OCI-LY7 (cell line): Measurements from ENCODE around the gene CHMP1A. TPM values are rescaled to one million over a fixed set of nuclear protein-coding genes. Genes with fewer than 3 reads are reported as not detected.

Source experiments
- BruUV-seq: library from RNA; stranded (reverse); fragments of 400-500 nt; replicated peaks from 2 replicates; lab custom pipeline; 2021; lab: Mats Ljungman, UMichigan
- CTCF ChIA-PET: fragments of 300-600 bp; sonication (Branson Sonifier 250); formaldehyde crosslinking; loops from one replicate; lab custom pipeline; 2022; ENCODE audit warnings: antibody characterized with exemption; ENCODE audit not compliant: unreplicated experiment; lab: Charles Lee
- POLR2A ChIA-PET: fragments of 300-600 bp; sonication (Branson Sonifier 250); formaldehyde crosslinking; loops from one replicate; lab custom pipeline; 2022; ENCODE audit warnings: antibody characterized with exemption; lab: Charles Lee
- DNase-seq: peaks from one replicate; pipeline ENCODE4 v3.0.0-alpha.2; 2015; ENCODE audit warnings: low spot score
- H2AFZ ChIP-seq: fragments of 200-600 bp; sonication (generic), shearing (Covaris generic); 2 replicates; pipeline ENCODE4 v1.6.1; 2014; ENCODE audit warnings: mild to moderate bottlenecking, antibody characterized with exemption, low read length, moderate library complexity
- H3K27ac ChIP-seq: fragments of 200-600 bp; sonication (generic); 2 replicates; pipeline ENCODE4 v1.5.1; 2014; ENCODE audit warnings: mixed run types, low read depth, mild to moderate bottlenecking, moderate library complexity, low read length, inconsistent platforms; ENCODE audit not compliant: poor library complexity, severe bottlenecking
- H3K36me3 ChIP-seq: fragments of 200-600 bp; sonication (generic); 2 replicates; pipeline ENCODE4 v1.6.1; 2014; ENCODE audit warnings: mild to moderate bottlenecking, antibody characterized with exemption, low read length, moderate library complexity, mixed read lengths; ENCODE audit not compliant: insufficient read depth
- H3K4me1 ChIP-seq: fragments of 200-600 bp; sonication (generic); 2 replicates; pipeline ENCODE4 v1.5.1; 2014; ENCODE audit warnings: mild to moderate bottlenecking, low read length; ENCODE audit not compliant: insufficient read depth, poor library complexity, severe bottlenecking
- H3K4me2 ChIP-seq: fragments of 200-600 bp; sonication (generic); 2 replicates; pipeline ENCODE4 v1.6.1; 2014; ENCODE audit warnings: mild to moderate bottlenecking, low read length
- H3K4me3 ChIP-seq: fragments of 200-600 bp; sonication (generic); 2 replicates; pipeline ENCODE4 v1.5.1; 2014; ENCODE audit warnings: mild to moderate bottlenecking, low read depth, low read length; ENCODE audit not compliant: poor library complexity, severe bottlenecking
- H3K79me2 ChIP-seq: fragments of 200-600 bp; sonication (generic); 2 replicates; pipeline ENCODE4 v1.6.1; 2016; ENCODE audit warnings: low read depth, mild to moderate bottlenecking, low read length, moderate library complexity, mixed read lengths; ENCODE audit not compliant: insufficient read depth
- H3K9me2 ChIP-seq: fragments of 200-600 bp; sonication (generic); 2 replicates; pipeline ENCODE4 v1.6.1; 2016; ENCODE audit warnings: mild to moderate bottlenecking, low read length, mixed read lengths; ENCODE audit not compliant: insufficient read depth
- H3K9me3 ChIP-seq: fragments of 200-600 bp; sonication (generic); 2 replicates; pipeline ENCODE4 v1.6.1; 2014; ENCODE audit warnings: mild to moderate bottlenecking, mixed run types, low read length, mixed read lengths
- H4K20me1 ChIP-seq: fragments of 200-600 bp; sonication (generic); 2 replicates; pipeline ENCODE4 v1.6.1; 2014; ENCODE audit warnings: mild to moderate bottlenecking, antibody characterized with exemption, low read length, moderate library complexity, mixed read lengths; ENCODE audit not compliant: insufficient read depth
- CTCF ChIP-seq: fragments of 200-600 bp; sonication (generic); conservative IDR thresholded peaks from 2 replicates; pipeline ENCODE4 v1.5.1; 2014; ENCODE audit warnings: mild to moderate bottlenecking, antibody characterized with exemption, low read length, moderate library complexity, mixed read lengths
- EZH2phosphoT487 ChIP-seq: fragments of 200-600 bp; sonication (generic); IDR thresholded peaks from 2 replicates; pipeline ENCODE4 v1.6.1; 2018; ENCODE audit warnings: low read depth, borderline replicate concordance, mild to moderate bottlenecking, mixed run types, antibody characterized with exemption, low read length, moderate library complexity, mixed read lengths
- intact Hi-C: fragments of 100-400 bp; cut with micrococcal nuclease; formaldehyde crosslinking; loops from one replicate; pipeline ENCODE4 v1.10.0; 2022; ENCODE audit not compliant: unreplicated experiment
- total RNA-seq, 2 experiments: library from RNA; depleted of rRNA in 1 of 2; stranded (reverse); fragments of >200 nt in 1 of 2; shearing (Covaris generic) in 1 of 2; gene quantifications; 2 replicates each; pipeline ENCODE4 v1.2.3, GENCODE V29; 2014 to 2022

Gene CHMP1A
- total RNA-seq, 2 experiments from 2014 or later: 53.1 to 76.2 TPM

GRCh38 chr16:89607453-89607852 lies 50.1 kb downstream of the CHMP1A start:
- Histone ChIP-seq H3K4me2 (no peak overlapping the region), H3K9me2 (no peaks in the 10 kb centered on the region), H3K4me3 (no peak overlapping the region), H4K20me1 (no peaks in the 10 kb centered on the region), H2AFZ (no peak overlapping the region), H3K36me3 (no peaks in the 10 kb centered on the region), H3K79me2 (no peaks in the 10 kb centered on the region), H3K27ac (no peak overlapping the region), H3K4me1 (no peaks in the 10 kb centered on the region), H3K9me3 (no peaks in the 10 kb centered on the region)
- CTCF ChIA-PET: no interaction called here
- no peak for TF ChIP-seq CTCF
- TF ChIP-seq EZH2phosphoT487: no peak
- no peak for DNase-seq
- POLR2A ChIA-PET: no interaction called here
- BruUV-seq: no TSS peak
- intact Hi-C loops: no loop called here

DNA sequence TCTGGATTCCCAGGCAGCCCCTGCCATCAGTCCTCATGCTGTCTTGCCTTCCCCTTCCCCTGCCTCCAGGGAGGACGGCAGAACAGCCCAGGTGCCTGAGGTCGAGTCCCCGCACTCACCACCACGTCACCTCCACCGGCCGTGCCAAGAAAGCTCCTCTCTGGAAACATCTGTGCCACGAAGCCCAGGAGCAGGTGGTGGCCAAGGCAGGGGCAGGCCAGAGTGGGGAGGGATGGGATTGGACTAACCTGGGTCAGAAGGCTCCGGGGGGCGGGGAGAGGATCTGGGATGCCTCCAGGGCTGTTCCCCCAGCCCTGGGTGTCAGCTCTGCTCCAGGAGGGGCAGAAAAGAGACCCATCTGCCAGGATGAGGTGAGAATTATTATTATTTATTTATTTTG lies 51.5 kb downstream of the CHMP1A start:
- H3K79me2 ChIP-seq: no peaks in the 10 kb centered on the region
- no peaks in the 10 kb centered on the region for H3K9me2 ChIP-seq
- TF ChIP-seq CTCF (no peak), EZH2phosphoT487 (no peak)
- intact Hi-C loops: no loop called here
- CTCF ChIA-PET: no interaction called here
- H3K9me3 ChIP-seq: no peaks in the 10 kb centered on the region
- H3K4me1 ChIP-seq: no peaks in the 10 kb centered on the region
- no TSS peak for BruUV-seq
- H3K27ac ChIP-seq: no peak overlapping the region
- POLR2A ChIA-PET: no interaction called here
- no peaks in the 10 kb centered on the region for H4K20me1 ChIP-seq
- no peak overlapping the region for H3K4me2 ChIP-seq
- no peak overlapping the region for H3K4me3 ChIP-seq
- H2AFZ ChIP-seq: no peak overlapping the region
- no peak for DNase-seq
- no peaks in the 10 kb centered on the region for H3K36me3 ChIP-seq

DNA sequence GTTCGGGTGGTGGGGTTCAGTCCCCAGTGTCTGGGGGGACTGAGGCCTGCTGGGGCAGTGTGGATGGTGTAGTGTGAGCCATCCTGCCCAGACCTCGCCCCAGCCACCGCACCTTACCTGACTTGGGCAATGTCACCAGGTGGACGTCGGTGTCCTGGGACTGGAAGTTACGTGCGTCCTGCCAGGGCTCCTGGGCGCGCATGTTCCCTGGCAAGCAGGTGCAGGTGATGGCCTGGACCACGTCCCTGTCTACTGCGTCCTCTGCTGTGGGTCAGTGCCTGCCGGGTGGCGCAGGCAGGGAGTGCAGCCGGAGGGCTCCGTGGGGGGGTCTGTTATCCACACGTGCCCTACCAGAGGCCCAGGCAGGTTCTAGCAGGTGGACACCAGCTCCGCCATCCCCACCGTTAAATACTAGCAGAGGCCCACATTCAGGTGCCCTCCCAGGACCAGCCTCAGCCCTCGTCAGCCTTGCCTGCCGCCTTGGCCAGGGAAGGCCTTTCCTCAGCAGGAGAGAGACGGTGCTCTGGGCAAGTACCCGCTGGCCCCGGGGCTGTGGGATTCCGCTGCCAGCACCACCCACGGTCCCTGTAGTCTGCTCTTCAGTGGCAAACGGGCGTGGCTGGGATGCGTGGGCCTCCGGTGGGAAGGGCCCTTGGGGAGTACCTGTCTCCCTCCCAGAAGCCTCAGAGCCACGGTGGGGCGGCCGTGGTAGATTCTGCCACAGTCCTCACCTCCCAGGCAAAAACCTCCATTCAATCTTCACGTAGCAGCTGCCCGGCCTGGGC lies 52.1 kb downstream of the CHMP1A start:
- Histone ChIP-seq H3K79me2 (no peaks in the 10 kb centered on the region), H3K4me2 (no peak overlapping the region), H3K9me3 (no peaks in the 10 kb centered on the region), H3K27ac (no peak overlapping the region), H3K9me2 (no peaks in the 10 kb centered on the region), H2AFZ (no peak overlapping the region), H4K20me1 (no peaks in the 10 kb centered on the region), H3K4me3 (no peak overlapping the region), H3K4me1 (no peaks in the 10 kb centered on the region), H3K36me3 (no peaks in the 10 kb centered on the region)
- intact Hi-C loops: no loop called here
- ChIA-PET CTCF (no interaction called here), POLR2A (no interaction called here)
- BruUV-seq: no TSS peak
- TF ChIP-seq CTCF (no peak), EZH2phosphoT487 (no peak)
- DNase-seq: no peak
